Liver (tissue), 9 donors: ENCODE data around the gene DDA1. TPM values are rescaled to one million over a fixed set of nuclear protein-coding genes. Genes with fewer than 3 reads are reported as not detected.

Experiments used
- DNase-seq: peaks from one replicate; pipeline ENCODE4 v3.0.0-alpha.2; 2017; ENCODE audit warnings: low spot score
- H3K27ac ChIP-seq, 2 donors: one replicate each; pipeline ENCODE4 v1.7.0; 2013; ENCODE audit warnings: inconsistent platforms in 2 of 2, low read length in 2 of 2, control low read depth in 1 of 2, low read depth in 1 of 2, mild to moderate bottlenecking in 1 of 2
- H3K27me3 ChIP-seq, 4 donors: one replicate each; pipeline versions ENCODE4 v1.6.1 to v1.7.0; 2013; ENCODE audit warnings: low read length in 3 of 4, inconsistent platforms in 1 of 4, mild to moderate bottlenecking in 1 of 4, moderate library complexity in 1 of 4; ENCODE audit not compliant: control insufficient read depth in 4 of 4, insufficient read depth in 4 of 4
- H3K36me3 ChIP-seq, 4 donors: one replicate each; pipeline versions ENCODE4 v1.6.1 to v1.7.0; 2013; ENCODE audit warnings: low read length in 3 of 4, mild to moderate bottlenecking in 3 of 4, low read depth in 1 of 4, moderate library complexity in 1 of 4; ENCODE audit not compliant: control insufficient read depth in 4 of 4, insufficient read depth in 3 of 4
- H3K4me1 ChIP-seq, 4 donors: one replicate each; pipeline versions ENCODE4 v1.6.1 to v1.7.0; 2013; ENCODE audit warnings: low read length in 3 of 4, mild to moderate bottlenecking in 3 of 4, moderate library complexity in 1 of 4; ENCODE audit not compliant: control insufficient read depth in 4 of 4, insufficient read depth in 4 of 4
- H3K4me3 ChIP-seq, 3 donors: one replicate each; pipeline versions ENCODE4 v1.6.1 to v1.7.0; 2013; ENCODE audit warnings: low read length in 3 of 3, control low read depth in 1 of 3, low read depth in 1 of 3, mild to moderate bottlenecking in 1 of 3
- H3K9ac ChIP-seq, 2 donors: one replicate each; pipeline ENCODE4 v1.7.0; 2013; ENCODE audit warnings: low read length in 2 of 2, mild to moderate bottlenecking in 2 of 2, moderate library complexity in 2 of 2, control low read depth in 1 of 2, low read depth in 1 of 2
- H3K9me3 ChIP-seq, 4 donors: one replicate each; pipeline versions ENCODE4 v1.6.1 to v1.7.0; 2013; ENCODE audit warnings: low read length in 3 of 4; ENCODE audit not compliant: control insufficient read depth in 4 of 4
- EGR1 ChIP-seq, 2 donors: IDR thresholded peaks; 2 replicates each; pipeline ENCODE4 v1.6.1; 2016 to 2018; ENCODE audit warnings: antibody characterized with exemption in 2 of 2, low read depth in 2 of 2
- FOXA1 ChIP-seq: IDR thresholded peaks from 2 replicates; pipeline ENCODE4 v1.6.1; 2016; ENCODE audit warnings: antibody characterized with exemption
- FOXA2 ChIP-seq: IDR thresholded peaks from 2 replicates; pipeline ENCODE4 v1.6.1; 2016; ENCODE audit warnings: antibody characterized with exemption
- GABPA ChIP-seq, 2 donors: IDR thresholded peaks in 1 of 2; conservative IDR thresholded peaks in 1 of 2; 2 replicates each; pipeline ENCODE4 v1.6.1; 2016; ENCODE audit warnings: antibody characterized with exemption in 2 of 2, mild to moderate bottlenecking in 1 of 2, moderate library complexity in 1 of 2
- HNF4A ChIP-seq, 2 donors: conservative IDR thresholded peaks; 2 replicates each; pipeline ENCODE4 v1.6.1; 2016; ENCODE audit warnings: antibody characterized with exemption in 2 of 2, mild to moderate bottlenecking in 2 of 2
- HNF4G ChIP-seq: IDR thresholded peaks from 2 replicates; pipeline ENCODE4 v1.6.1; 2016; ENCODE audit warnings: antibody characterized with exemption
- JUND ChIP-seq, 2 donors: IDR thresholded peaks; 2 replicates each; pipeline ENCODE4 v1.6.1; 2016; ENCODE audit warnings: antibody characterized with exemption in 2 of 2
- NR2F2 ChIP-seq: IDR thresholded peaks from 2 replicates; pipeline ENCODE4 v1.6.1; 2016; ENCODE audit warnings: antibody characterized with exemption
- RAD21 ChIP-seq, 2 donors: IDR thresholded peaks; 2 replicates each; pipeline ENCODE4 v1.6.1; 2016; ENCODE audit warnings: antibody characterized with exemption in 2 of 2, mild to moderate bottlenecking in 2 of 2
- RXRA ChIP-seq, 2 donors: IDR thresholded peaks; 2 replicates each; pipeline ENCODE4 v1.6.1; 2017 to 2018; ENCODE audit warnings: antibody characterized with exemption in 2 of 2, mild to moderate bottlenecking in 1 of 2
- SP1 ChIP-seq: IDR thresholded peaks from 2 replicates; pipeline ENCODE4 v1.6.1; 2018; ENCODE audit warnings: antibody characterized with exemption, mild to moderate bottlenecking
- TAF1 ChIP-seq: conservative IDR thresholded peaks from 2 replicates; pipeline ENCODE4 v1.6.1; 2016; ENCODE audit warnings: antibody characterized with exemption, mild to moderate bottlenecking
- YY1 ChIP-seq: IDR thresholded peaks from 2 replicates; pipeline ENCODE4 v1.6.1; 2016; ENCODE audit warnings: antibody characterized with exemption, mild to moderate bottlenecking
- WGBS: extraction: QIAGEN DNeasy Blood & Tissue Kit; methylation state at CpG from one replicate; pipeline ENCODE4 v1.1.7; 2013; 5-methylcytosine and 5-hydroxymethylcytosine counted together
- polyA plus RNA-seq, 2 donors: library from polyadenylated mRNA; stranded (reverse) in 1 of 2; unstranded in 1 of 2; fragments of 200-250 nt in 1 of 2; fragments of >200 nt in 1 of 2; fragmentation: Nextera tagmentation in 1 of 2; extraction: Ambion mirVana in 1 of 2; gene quantifications; one replicate each; pipeline versions ENCODE4 v1.2.1 to v1.2.3, GENCODE V29; 2013 to 2015
- total RNA-seq, 2 donors: library from RNA; depleted of rRNA; stranded (reverse); fragments of >200 nt; gene quantifications; one replicate each; pipeline ENCODE4 v1.2.3, GENCODE V29; 2014
- TF ChIP-seq, protein P1 (sequence below): IDR thresholded peaks from 2 replicates; pipeline ENCODE4 v1.6.1; 2016; ENCODE audit warnings: antibody characterized with exemption, mild to moderate bottlenecking
- TF ChIP-seq, protein P2 (sequence below): fragments of 150-350 bp; IDR thresholded peaks from 2 replicates; pipeline ENCODE4 v1.5.1; 2017; ENCODE audit warnings: improper control_type of control experiment, low read depth, low read length; ENCODE audit not compliant: missing input control
- TF ChIP-seq, protein P3 (sequence below): IDR thresholded peaks from 2 replicates; pipeline ENCODE4 v1.6.1; 2016; ENCODE audit warnings: antibody characterized with exemption
- TF ChIP-seq, protein P4 (sequence below): IDR thresholded peaks from 2 replicates; pipeline ENCODE4 v1.6.1; 2016; ENCODE audit warnings: antibody characterized with exemption
- TF ChIP-seq, protein P5 (sequence below): IDR thresholded peaks from 2 replicates; pipeline ENCODE4 v1.6.1; 2016; ENCODE audit warnings: antibody characterized with exemption
- donor health status: healthy.
- donor health status: healthy.
- donor health status: healthy.
- donor health status: healthy.
- donor health status: healthy.

DDA1 gene
- total RNA-seq, result 10 to 100 TPM in 1 of 2 donors, 1 to 10 TPM in 1; 7.9 to 13.5 TPM
- polyA plus RNA-seq, result 10 to 100 TPM; 28.2 to 37.9 TPM

DNA sequence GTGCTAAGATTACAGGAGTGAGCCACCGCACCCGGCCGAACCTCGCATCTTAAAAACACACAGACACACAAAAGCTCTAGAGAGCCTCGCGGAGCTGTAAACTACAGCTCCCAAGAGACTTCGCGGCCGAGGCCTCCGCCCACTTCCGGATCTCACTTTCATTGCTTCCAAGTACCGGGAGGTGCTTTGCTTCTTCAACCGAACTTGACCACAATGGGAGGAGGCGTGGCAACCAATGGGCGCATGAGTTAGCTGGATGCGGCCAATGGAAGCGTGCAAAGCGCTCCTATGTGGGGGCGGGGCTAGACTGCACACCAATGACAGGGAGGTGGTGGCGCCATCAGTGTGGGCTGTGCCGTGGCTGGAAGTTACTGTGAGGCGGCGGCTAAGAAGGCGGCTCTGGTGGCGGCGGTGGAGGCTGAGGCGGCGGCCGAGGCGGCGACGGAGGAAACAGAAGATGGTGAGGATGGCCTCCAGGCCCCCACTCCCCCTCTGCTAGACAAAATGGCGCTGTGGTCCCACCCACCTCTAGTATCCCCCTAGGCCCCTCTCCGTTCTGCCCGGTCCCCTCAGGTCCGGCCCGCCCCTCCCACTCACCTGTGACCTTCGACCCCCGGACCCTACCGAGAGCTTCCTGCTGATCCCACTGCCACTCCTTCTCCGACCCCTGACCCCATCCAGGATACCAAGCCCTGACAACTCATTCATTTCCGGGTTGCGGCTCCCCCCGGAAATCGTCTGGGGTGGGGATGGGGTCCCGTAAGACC is at the start of gene DDA1:
DDA1 (plus strand) TSS at position 366 of the 767 bp plus-strand sequence; CDS start at position 458, 92 bp downstream.
- TF ChIP-seq TAF1 (peak; percentile 41), EGR1 (IDR thresholded peaks at IDR 0.05; ENCODE audit: low read depth in 2 of 2) (peak; percentile 53 to 76), HNF4A (conservative IDR thresholded peaks at IDR 0.05) (peak; percentile 15 to 50), FOXA1 (no peak), GABPA (IDR thresholded peaks at IDR 0.05 in 1 of 2, conservative IDR thresholded peaks at IDR 0.05 in 1 of 2) (peak; percentile 65 to 88), HNF4G (no peak), RXRA (IDR thresholded peaks at IDR 0.05) (peak; percentile 25 to 31), SP1 (peak; percentile 97), JUND (IDR thresholded peaks at IDR 0.05) (peak in 1 of 2 donors; percentile 53), RAD21 (IDR thresholded peaks at IDR 0.05) (no peak), FOXA2 (no peak), NR2F2 (peak; percentile 87), YY1 (peak; percentile 94)
- TF ChIP-seq, protein P1, sequence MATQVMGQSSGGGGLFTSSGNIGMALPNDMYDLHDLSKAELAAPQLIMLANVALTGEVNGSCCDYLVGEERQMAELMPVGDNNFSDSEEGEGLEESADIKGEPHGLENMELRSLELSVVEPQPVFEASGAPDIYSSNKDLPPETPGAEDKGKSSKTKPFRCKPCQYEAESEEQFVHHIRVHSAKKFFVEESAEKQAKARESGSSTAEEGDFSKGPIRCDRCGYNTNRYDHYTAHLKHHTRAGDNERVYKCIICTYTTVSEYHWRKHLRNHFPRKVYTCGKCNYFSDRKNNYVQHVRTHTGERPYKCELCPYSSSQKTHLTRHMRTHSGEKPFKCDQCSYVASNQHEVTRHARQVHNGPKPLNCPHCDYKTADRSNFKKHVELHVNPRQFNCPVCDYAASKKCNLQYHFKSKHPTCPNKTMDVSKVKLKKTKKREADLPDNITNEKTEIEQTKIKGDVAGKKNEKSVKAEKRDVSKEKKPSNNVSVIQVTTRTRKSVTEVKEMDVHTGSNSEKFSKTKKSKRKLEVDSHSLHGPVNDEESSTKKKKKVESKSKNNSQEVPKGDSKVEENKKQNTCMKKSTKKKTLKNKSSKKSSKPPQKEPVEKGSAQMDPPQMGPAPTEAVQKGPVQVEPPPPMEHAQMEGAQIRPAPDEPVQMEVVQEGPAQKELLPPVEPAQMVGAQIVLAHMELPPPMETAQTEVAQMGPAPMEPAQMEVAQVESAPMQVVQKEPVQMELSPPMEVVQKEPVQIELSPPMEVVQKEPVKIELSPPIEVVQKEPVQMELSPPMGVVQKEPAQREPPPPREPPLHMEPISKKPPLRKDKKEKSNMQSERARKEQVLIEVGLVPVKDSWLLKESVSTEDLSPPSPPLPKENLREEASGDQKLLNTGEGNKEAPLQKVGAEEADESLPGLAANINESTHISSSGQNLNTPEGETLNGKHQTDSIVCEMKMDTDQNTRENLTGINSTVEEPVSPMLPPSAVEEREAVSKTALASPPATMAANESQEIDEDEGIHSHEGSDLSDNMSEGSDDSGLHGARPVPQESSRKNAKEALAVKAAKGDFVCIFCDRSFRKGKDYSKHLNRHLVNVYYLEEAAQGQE, result peak; percentile 69
- TF ChIP-seq, protein P2, sequence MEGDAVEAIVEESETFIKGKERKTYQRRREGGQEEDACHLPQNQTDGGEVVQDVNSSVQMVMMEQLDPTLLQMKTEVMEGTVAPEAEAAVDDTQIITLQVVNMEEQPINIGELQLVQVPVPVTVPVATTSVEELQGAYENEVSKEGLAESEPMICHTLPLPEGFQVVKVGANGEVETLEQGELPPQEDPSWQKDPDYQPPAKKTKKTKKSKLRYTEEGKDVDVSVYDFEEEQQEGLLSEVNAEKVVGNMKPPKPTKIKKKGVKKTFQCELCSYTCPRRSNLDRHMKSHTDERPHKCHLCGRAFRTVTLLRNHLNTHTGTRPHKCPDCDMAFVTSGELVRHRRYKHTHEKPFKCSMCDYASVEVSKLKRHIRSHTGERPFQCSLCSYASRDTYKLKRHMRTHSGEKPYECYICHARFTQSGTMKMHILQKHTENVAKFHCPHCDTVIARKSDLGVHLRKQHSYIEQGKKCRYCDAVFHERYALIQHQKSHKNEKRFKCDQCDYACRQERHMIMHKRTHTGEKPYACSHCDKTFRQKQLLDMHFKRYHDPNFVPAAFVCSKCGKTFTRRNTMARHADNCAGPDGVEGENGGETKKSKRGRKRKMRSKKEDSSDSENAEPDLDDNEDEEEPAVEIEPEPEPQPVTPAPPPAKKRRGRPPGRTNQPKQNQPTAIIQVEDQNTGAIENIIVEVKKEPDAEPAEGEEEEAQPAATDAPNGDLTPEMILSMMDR, result no peak
- TF ChIP-seq, protein P3, sequence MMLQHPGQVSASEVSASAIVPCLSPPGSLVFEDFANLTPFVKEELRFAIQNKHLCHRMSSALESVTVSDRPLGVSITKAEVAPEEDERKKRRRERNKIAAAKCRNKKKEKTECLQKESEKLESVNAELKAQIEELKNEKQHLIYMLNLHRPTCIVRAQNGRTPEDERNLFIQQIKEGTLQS, result no peak
- TF ChIP-seq, protein P4, sequence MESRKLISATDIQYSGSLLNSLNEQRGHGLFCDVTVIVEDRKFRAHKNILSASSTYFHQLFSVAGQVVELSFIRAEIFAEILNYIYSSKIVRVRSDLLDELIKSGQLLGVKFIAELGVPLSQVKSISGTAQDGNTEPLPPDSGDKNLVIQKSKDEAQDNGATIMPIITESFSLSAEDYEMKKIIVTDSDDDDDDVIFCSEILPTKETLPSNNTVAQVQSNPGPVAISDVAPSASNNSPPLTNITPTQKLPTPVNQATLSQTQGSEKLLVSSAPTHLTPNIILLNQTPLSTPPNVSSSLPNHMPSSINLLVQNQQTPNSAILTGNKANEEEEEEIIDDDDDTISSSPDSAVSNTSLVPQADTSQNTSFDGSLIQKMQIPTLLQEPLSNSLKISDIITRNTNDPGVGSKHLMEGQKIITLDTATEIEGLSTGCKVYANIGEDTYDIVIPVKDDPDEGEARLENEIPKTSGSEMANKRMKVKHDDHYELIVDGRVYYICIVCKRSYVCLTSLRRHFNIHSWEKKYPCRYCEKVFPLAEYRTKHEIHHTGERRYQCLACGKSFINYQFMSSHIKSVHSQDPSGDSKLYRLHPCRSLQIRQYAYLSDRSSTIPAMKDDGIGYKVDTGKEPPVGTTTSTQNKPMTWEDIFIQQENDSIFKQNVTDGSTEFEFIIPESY, result no peak
- TF ChIP-seq, protein P5, sequence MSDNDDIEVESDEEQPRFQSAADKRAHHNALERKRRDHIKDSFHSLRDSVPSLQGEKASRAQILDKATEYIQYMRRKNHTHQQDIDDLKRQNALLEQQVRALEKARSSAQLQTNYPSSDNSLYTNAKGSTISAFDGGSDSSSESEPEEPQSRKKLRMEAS, result peak; percentile 42
- peak within 1 kb of the TSS; percentile 57 to 89 (median 80) for H3K4me3 ChIP-seq
- no peaks in the 10 kb centered on the region for H3K27me3 ChIP-seq
- under 1% methylated on average over 46 of the region's 46 CpGs for WGBS
- peak within 1 kb of the TSS; percentile 45 to 66 for H3K9ac ChIP-seq
- H3K4me1 ChIP-seq, result peaks cover 3 to 50% (median 35%) of the 10 kb centered on the region in 4 donors
- DNase-seq, result peak; percentile 98
- H3K27ac ChIP-seq, result peak within 1 kb of the TSS; percentile 42 to 52
- peaks cover under 1 to 12% (median 6%) of the 10 kb centered on the region in 4 donors for H3K36me3 ChIP-seq
- no peaks in the 10 kb centered on the region for H3K9me3 ChIP-seq
